Nephron (organoid): ENCODE data around the gene KIAA1217.

Source experiments
- H3K27ac Mint-ChIP-seq, 3 experiments: 2 replicates each; pipeline ENCODE4 v1.8.0; 2020; ENCODE audit warnings: mixed read lengths in 3 of 3, mild to moderate bottlenecking in 2 of 3, moderate library complexity in 1 of 3
- H3K27me3 Mint-ChIP-seq: 2 replicates; pipeline ENCODE4 v1.8.0; 2021; ENCODE audit warnings: low read depth, mild to moderate bottlenecking, moderate library complexity, mixed read lengths
- H3K36me3 Mint-ChIP-seq: 2 replicates; pipeline ENCODE4 v1.8.0; 2020; ENCODE audit warnings: low read depth, mixed read lengths
- H3K4me1 Mint-ChIP-seq: 2 replicates; pipeline ENCODE4 v1.8.0; 2020; ENCODE audit warnings: mixed read lengths
- H3K4me3 Mint-ChIP-seq, 3 experiments: 2 replicates each; pipeline ENCODE4 v1.8.0; 2020; ENCODE audit warnings: mild to moderate bottlenecking in 3 of 3, mixed read lengths in 3 of 3, moderate library complexity in 2 of 3
- H3K9me3 Mint-ChIP-seq: 2 replicates; pipeline ENCODE4 v1.8.0; 2020; ENCODE audit warnings: mixed read lengths
- CTCF ChIP-seq, 3 experiments: fragments of 200-600 bp; sonication (generic); IDR thresholded peaks; one replicate each; pipeline ENCODE4 v1.5.0; 2021; ENCODE audit warnings: antibody characterized with exemption in 3 of 3; ENCODE audit not compliant: unreplicated experiment in 3 of 3

KIAA1217 gene

GRCh38 chr10:24462291-24462813, 253.4 kb downstream of the KIAA1217 start:
- H3K27me3 Mint-ChIP-seq = no peaks in the 10 kb centered on the region

GRCh38 chr10:24462889-24463552, 254.1 kb downstream of the KIAA1217 start:
- Mint-ChIP-seq H3K4me1 (peaks cover 65% of the 10 kb centered on the region), H3K36me3 (peaks cover 22% of the 10 kb centered on the region), H3K27me3 (no peaks in the 10 kb centered on the region), H3K27ac (peak overlapping the region; percentile 75 to 93 (median 83)), H3K9me3 (no peaks in the 10 kb centered on the region), H3K4me3 (no peak overlapping the region)
- peak in 1 of 3 experiments; percentile 20 for TF ChIP-seq CTCF (IDR thresholded peaks at IDR 0.05; ENCODE audit: unreplicated experiment in 3 of 3)

More at GRCh38 chr10:24462291-24462813, 253.4 kb downstream of the KIAA1217 start:
- Mint-ChIP-seq H3K36me3 (peaks cover 22% of the 10 kb centered on the region), H3K9me3 (no peaks in the 10 kb centered on the region), H3K4me3 (no peak overlapping the region), H3K27ac (peak overlapping the region; percentile 75 to 93 (median 83)), H3K4me1 (peaks cover 64% of the 10 kb centered on the region)
- TF ChIP-seq CTCF (IDR thresholded peaks at IDR 0.05; ENCODE audit: unreplicated experiment in 3 of 3) = no peak

- peak overlapping the region in 1 of 3 experiments; percentile 3 for H3K4me3 Mint-ChIP-seq
- H3K4me1 Mint-ChIP-seq = peaks cover 62% of the 10 kb centered on the region
- no peak for TF ChIP-seq CTCF (IDR thresholded peaks at IDR 0.05; ENCODE audit: unreplicated experiment in 3 of 3)
- H3K27me3 Mint-ChIP-seq = no peaks in the 10 kb centered on the region
- peaks cover 17% of the 10 kb centered on the region for H3K36me3 Mint-ChIP-seq
- no peaks in the 10 kb centered on the region for H3K9me3 Mint-ChIP-seq
- H3K27ac Mint-ChIP-seq = peak overlapping the region; percentile 75 to 93 (median 83)
Measured at GRCh38 chr10:24463611-24464426, 254.9 kb downstream of the KIAA1217 start.

- Mint-ChIP-seq H3K27me3 (no peaks in the 10 kb centered on the region), H3K4me3 (peak overlapping the region; percentile 29 to 77 (median 62)), H3K27ac (peak overlapping the region; percentile 75 to 93 (median 83)), H3K4me1 (peaks cover 67% of the 10 kb centered on the region), H3K36me3 (peaks cover 17% of the 10 kb centered on the region), H3K9me3 (no peaks in the 10 kb centered on the region)
- no peak for TF ChIP-seq CTCF (IDR thresholded peaks at IDR 0.05; ENCODE audit: unreplicated experiment in 3 of 3)
Measured at GRCh38 chr10:24465124-24465874, 256.4 kb downstream of the KIAA1217 start.

- Mint-ChIP-seq H3K4me3 (peak overlapping the region; percentile 29 to 77 (median 73)), H3K4me1 (peaks cover 62% of the 10 kb centered on the region), H3K9me3 (no peaks in the 10 kb centered on the region), H3K27me3 (no peaks in the 10 kb centered on the region), H3K36me3 (peaks cover 18% of the 10 kb centered on the region), H3K27ac (peak overlapping the region; percentile 75 to 93 (median 83))
- TF ChIP-seq CTCF (IDR thresholded peaks at IDR 0.05; ENCODE audit: unreplicated experiment in 3 of 3) = no peak
Measured at GRCh38 chr10:24465891-24466818, 257.2 kb downstream of the KIAA1217 start.
